Keratinocyte (primary cell): ENCODE data around the gene ATAD2B. TPM values are rescaled to one million over a fixed set of nuclear protein-coding genes. Genes with fewer than 3 reads are reported as not detected.

ENCODE experiments used
- DNase-seq: peaks from one replicate; pipeline ENCODE4 v3.0.0-alpha.2; 2011; ENCODE audit warnings: low read depth, missing footprints, low spot score
- FAIRE-seq: peaks from 2 replicates; lab custom pipeline; 2011; peaks lifted over from hg19 to GRCh38; lab: Jason Lieb, UNC
- H2AFZ ChIP-seq: 2 replicates; pipeline ENCODE4 v1.6.0; 2012; ENCODE audit warnings: low read length, control low read depth, inconsistent platforms; ENCODE audit not compliant: control insufficient read depth
- H3K27ac ChIP-seq: 2 replicates; pipeline ENCODE4 v1.5.1; 2011; ENCODE audit warnings: low read length; ENCODE audit not compliant: control insufficient read depth, insufficient read depth
- H3K27me3 ChIP-seq: 3 replicates; pipeline ENCODE4 v1.6.0; 2011; ENCODE audit warnings: low read length; ENCODE audit not compliant: control insufficient read depth, insufficient read depth; ENCODE audit errors: extremely low read depth
- H3K36me3 ChIP-seq, 2 experiments: 2 replicates in 1 of 2; 3 replicates in 1 of 2; pipeline ENCODE4 v1.5.1; 2011; ENCODE audit warnings: low read length in 2 of 2, mild to moderate bottlenecking in 1 of 2; ENCODE audit not compliant: control insufficient read depth in 2 of 2, insufficient read depth in 2 of 2; ENCODE audit errors: extremely low read depth in 1 of 2
- H3K4me1 ChIP-seq: 3 replicates; pipeline ENCODE4 v1.5.1; 2011; ENCODE audit warnings: low read length; ENCODE audit not compliant: control insufficient read depth, insufficient read depth; ENCODE audit errors: extremely low read depth
- H3K4me2 ChIP-seq: 3 replicates; pipeline ENCODE4 v1.6.0; 2011; ENCODE audit warnings: low read depth, low read length; ENCODE audit not compliant: control insufficient read depth, insufficient read depth; ENCODE audit errors: extremely low read depth
- H3K4me3 ChIP-seq, 3 experiments: fragments of 200-600 bp in 1 of 3; sonication (generic) in 1 of 3; 2 replicates in 2 of 3; 3 replicates in 1 of 3; pipeline ENCODE4 v1.5.1; 2011 to 2016; ENCODE audit warnings: low read length in 3 of 3, mild to moderate bottlenecking in 3 of 3, control low read depth in 2 of 3, inconsistent platforms in 1 of 3, low read depth in 1 of 3, mixed read lengths in 1 of 3, mixed run types in 1 of 3, moderate library complexity in 1 of 3; ENCODE audit not compliant: control insufficient read depth in 2 of 3, insufficient read depth in 2 of 3; ENCODE audit errors: extremely low read depth in 1 of 3
- H3K79me2 ChIP-seq: 2 replicates; pipeline ENCODE4 v1.6.0; 2012; ENCODE audit warnings: low read length; ENCODE audit not compliant: control insufficient read depth, insufficient read depth
- H3K9ac ChIP-seq: 3 replicates; pipeline ENCODE4 v1.6.0; 2011; ENCODE audit warnings: low read length; ENCODE audit not compliant: control insufficient read depth, insufficient read depth; ENCODE audit errors: extremely low read depth
- H3K9me1 ChIP-seq: 3 replicates; pipeline ENCODE4 v1.6.0; 2011; ENCODE audit warnings: low read length; ENCODE audit not compliant: control insufficient read depth, insufficient read depth; ENCODE audit errors: extremely low read depth
- H3K9me3 ChIP-seq: 2 replicates; pipeline ENCODE4 v1.5.1; 2012; ENCODE audit warnings: low read depth, low read length; ENCODE audit not compliant: control insufficient read depth
- H4K20me1 ChIP-seq: 3 replicates; pipeline ENCODE4 v1.6.0; 2011; ENCODE audit warnings: low read length; ENCODE audit not compliant: control insufficient read depth, insufficient read depth; ENCODE audit errors: extremely low read depth
- CTCF ChIP-seq, 3 experiments: IDR thresholded peaks in 1 of 3; conservative IDR thresholded peaks in 1 of 3; optimal IDR thresholded peaks in 1 of 3; 2 replicates in 2 of 3; 3 replicates in 1 of 3; pipeline versions ENCODE3 to v1.5.1; 2011; ENCODE audit warnings: low read length in 3 of 3, mild to moderate bottlenecking in 3 of 3, moderate library complexity in 2 of 3, control low read depth in 1 of 3, inconsistent platforms in 1 of 3; ENCODE audit not compliant: insufficient read depth in 2 of 3; ENCODE audit errors: extremely low read depth in 1 of 3
- EZH2 ChIP-seq: IDR thresholded peaks from one replicate; pipeline ENCODE4 v1.6.1; 2012; ENCODE audit warnings: inconsistent platforms, mild to moderate bottlenecking, low read length, moderate library complexity
- dilution Hi-C: fragments of 300-500 bp; cut with MboI; formaldehyde crosslinking; loops from one replicate; pipeline ENCODE4 v1.7.0; 2020; ENCODE audit warnings: low sequenced_read_pairs; ENCODE audit not compliant: extremely low pct_ligation_motif_present
- polyA plus RNA-seq, 5 experiments: library from polyadenylated mRNA; depleted of rRNA in 3 of 5; stranded (reverse) in 3 of 5; stranded (forward) in 1 of 5; unstranded in 1 of 5; fragments of >200 nt; gene quantifications; 1 replicate in 1 of 5; 2 replicates in 3 of 5; 3 replicates in 1 of 5; pipeline versions ENCODE4 v1.2.1 to v1.2.3, GENCODE V29; 2011 to 2012; ENCODE audit warnings: missing spikeins in 2 of 5, low read depth in 1 of 5, low replicate concordance in 1 of 5

ATAD2B gene
- polyA plus RNA-seq, 1 donor (not counting 4 experiments of a cell fraction or from before 2014, with no cell fraction given): 4.4 TPM

GRCh38 chr2:23838581-23838980 is 88.3 kb downstream of the ATAD2B start:
- Histone ChIP-seq H3K9me3 (no peaks in the 10 kb centered on the region), H3K27ac (no peak overlapping the region), H3K27me3 (no peaks in the 10 kb centered on the region), H3K9me1 (no peaks in the 10 kb centered on the region), H3K36me3 (peaks cover 0 to 1% of the 10 kb centered on the region in 2 experiments), H3K79me2 (no peaks in the 10 kb centered on the region), H3K4me2 (no peak overlapping the region), H2AFZ (no peak overlapping the region), H3K4me3 (no peak overlapping the region), H3K4me1 (no peaks in the 10 kb centered on the region), H4K20me1 (no peaks in the 10 kb centered on the region), H3K9ac (no peak overlapping the region)
- DNase-seq (no peak), FAIRE-seq (no peak)
- TF ChIP-seq EZH2: no peak
- no peak for TF ChIP-seq CTCF (optimal IDR thresholded peaks at IDR 0.05 in 1 of 3, IDR thresholded peaks at IDR 0.05 in 1 of 3, conservative IDR thresholded peaks at IDR 0.05 in 1 of 3; ENCODE audit: extremely low read depth in 1 of 3, insufficient read depth in 2 of 3, low read length in 3 of 3)
- dilution Hi-C loops: no loop called here

- H3K9me3 ChIP-seq: no peaks in the 10 kb centered on the region
- no peak overlapping the region for H2AFZ ChIP-seq
- no peak overlapping the region for H3K27ac ChIP-seq
- H3K4me2 ChIP-seq: no peak overlapping the region
- H3K4me3 ChIP-seq: no peak overlapping the region
- no peaks in the 10 kb centered on the region for H3K79me2 ChIP-seq
- DNase-seq: no peak
- no peaks in the 10 kb centered on the region for H3K4me1 ChIP-seq
- no peak overlapping the region for H3K9ac ChIP-seq
- dilution Hi-C loops: no loop called here
- TF ChIP-seq EZH2 (no peak), CTCF (optimal IDR thresholded peaks at IDR 0.05 in 1 of 3, IDR thresholded peaks at IDR 0.05 in 1 of 3, conservative IDR thresholded peaks at IDR 0.05 in 1 of 3; ENCODE audit: extremely low read depth in 1 of 3, insufficient read depth in 2 of 3, low read length in 3 of 3) (no peak)
- no peaks in the 10 kb centered on the region for H4K20me1 ChIP-seq
- H3K36me3 ChIP-seq: peaks cover 0 to 1% of the 10 kb centered on the region in 2 experiments
- no peaks in the 10 kb centered on the region for H3K9me1 ChIP-seq
- no peak for FAIRE-seq
- no peaks in the 10 kb centered on the region for H3K27me3 ChIP-seq
Measured at GRCh38 chr2:23837871-23838270, 89.1 kb downstream of the ATAD2B start.
